B cell (primary cell): ENCODE measurements around the gene MID2.
"Not testable (repeated sequence)": the region's sequence is repeated elsewhere in the genome, so short reads cannot be mapped to it uniquely, and the experiment has no call there.

ENCODE experiments used
- EZH2 ChIP-seq: IDR thresholded peaks from 2 replicates; pipeline ENCODE4 v1.6.1; 2012; ENCODE audit warnings: borderline replicate concordance, low read depth, mild to moderate bottlenecking, moderate library complexity, low read length; ENCODE audit not compliant: insufficient read depth, poor library complexity, severe bottlenecking
- TF ChIP-seq, protein P1 (sequence below): fragments of 200-600 bp; IDR thresholded peaks from one replicate; pipeline ENCODE4 v1.8.0; 2022; ENCODE audit warnings: antibody characterized with exemption, mild to moderate bottlenecking

DNA sequence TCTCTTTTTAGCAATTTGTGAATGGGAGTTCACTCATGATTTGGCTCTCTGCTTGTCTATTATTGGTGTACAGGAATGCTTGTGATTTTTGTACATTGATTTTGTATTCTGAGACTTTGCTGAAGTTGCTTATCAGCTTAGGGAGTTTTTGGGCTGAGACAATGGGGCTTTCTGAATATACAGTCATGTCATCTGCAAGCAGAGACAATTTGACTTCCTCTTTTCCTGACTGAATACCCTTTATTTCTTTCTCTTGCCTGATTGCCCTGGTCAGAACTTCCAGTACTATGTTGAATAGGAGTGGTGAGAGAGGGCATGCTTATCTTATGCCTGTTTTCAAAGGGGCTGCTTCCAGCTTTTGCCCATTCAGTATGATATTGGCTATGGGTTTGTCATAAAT lies 129.7 kb downstream of the MID2 start:
- TF ChIP-seq, protein P1, sequence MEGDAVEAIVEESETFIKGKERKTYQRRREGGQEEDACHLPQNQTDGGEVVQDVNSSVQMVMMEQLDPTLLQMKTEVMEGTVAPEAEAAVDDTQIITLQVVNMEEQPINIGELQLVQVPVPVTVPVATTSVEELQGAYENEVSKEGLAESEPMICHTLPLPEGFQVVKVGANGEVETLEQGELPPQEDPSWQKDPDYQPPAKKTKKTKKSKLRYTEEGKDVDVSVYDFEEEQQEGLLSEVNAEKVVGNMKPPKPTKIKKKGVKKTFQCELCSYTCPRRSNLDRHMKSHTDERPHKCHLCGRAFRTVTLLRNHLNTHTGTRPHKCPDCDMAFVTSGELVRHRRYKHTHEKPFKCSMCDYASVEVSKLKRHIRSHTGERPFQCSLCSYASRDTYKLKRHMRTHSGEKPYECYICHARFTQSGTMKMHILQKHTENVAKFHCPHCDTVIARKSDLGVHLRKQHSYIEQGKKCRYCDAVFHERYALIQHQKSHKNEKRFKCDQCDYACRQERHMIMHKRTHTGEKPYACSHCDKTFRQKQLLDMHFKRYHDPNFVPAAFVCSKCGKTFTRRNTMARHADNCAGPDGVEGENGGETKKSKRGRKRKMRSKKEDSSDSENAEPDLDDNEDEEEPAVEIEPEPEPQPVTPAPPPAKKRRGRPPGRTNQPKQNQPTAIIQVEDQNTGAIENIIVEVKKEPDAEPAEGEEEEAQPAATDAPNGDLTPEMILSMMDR: not testable (repeated sequence)
- TF ChIP-seq EZH2: not testable (repeated sequence)
